ENCODE measurements around the gene SHQ1.

DNA sequence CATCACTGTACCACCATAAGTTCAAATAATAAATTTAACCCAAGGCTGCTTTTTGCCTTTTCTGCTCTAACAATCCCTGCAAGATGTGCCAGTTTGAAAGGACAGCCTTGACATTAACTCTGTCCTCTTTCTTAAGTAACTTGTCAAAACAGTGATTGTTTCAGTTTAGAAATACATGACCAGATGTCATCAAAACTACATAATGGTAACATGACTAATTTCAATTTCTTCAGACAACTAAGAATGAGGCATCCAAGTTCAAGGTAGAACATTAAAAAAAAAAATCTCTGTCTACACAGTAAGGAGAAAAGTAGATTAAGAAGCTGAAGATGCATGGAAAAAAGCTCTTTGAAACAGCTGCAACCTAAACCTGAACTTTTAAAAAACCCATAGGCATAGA lies 47.4 kb downstream of the SHQ1 start:
- no peak for TF ChIP-seq POLR2AphosphoS5 (IDR thresholded peaks at IDR 0.05; ENCODE audit: insufficient read depth in 1 of 2, low read depth in 1 of 2)
- TF ChIP-seq, protein P1, sequence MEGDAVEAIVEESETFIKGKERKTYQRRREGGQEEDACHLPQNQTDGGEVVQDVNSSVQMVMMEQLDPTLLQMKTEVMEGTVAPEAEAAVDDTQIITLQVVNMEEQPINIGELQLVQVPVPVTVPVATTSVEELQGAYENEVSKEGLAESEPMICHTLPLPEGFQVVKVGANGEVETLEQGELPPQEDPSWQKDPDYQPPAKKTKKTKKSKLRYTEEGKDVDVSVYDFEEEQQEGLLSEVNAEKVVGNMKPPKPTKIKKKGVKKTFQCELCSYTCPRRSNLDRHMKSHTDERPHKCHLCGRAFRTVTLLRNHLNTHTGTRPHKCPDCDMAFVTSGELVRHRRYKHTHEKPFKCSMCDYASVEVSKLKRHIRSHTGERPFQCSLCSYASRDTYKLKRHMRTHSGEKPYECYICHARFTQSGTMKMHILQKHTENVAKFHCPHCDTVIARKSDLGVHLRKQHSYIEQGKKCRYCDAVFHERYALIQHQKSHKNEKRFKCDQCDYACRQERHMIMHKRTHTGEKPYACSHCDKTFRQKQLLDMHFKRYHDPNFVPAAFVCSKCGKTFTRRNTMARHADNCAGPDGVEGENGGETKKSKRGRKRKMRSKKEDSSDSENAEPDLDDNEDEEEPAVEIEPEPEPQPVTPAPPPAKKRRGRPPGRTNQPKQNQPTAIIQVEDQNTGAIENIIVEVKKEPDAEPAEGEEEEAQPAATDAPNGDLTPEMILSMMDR (IDR thresholded peaks at IDR 0.05): no peak
